Right ventricle myocardium inferior (tissue), 1 donor: Measurements from ENCODE around the gene NALCN. TPM values are rescaled to one million over a fixed set of nuclear protein-coding genes. Genes with fewer than 3 reads are reported as not detected.

Source experiments
- ATAC-seq: fragments of 200-7000 bp; cut with Tn5 transposase; one replicate; pipeline ENCODE4 v1.9.1; 2020; ENCODE audit warnings: mild to moderate bottlenecking, moderate library complexity
- DNase-seq: peaks from one replicate; pipeline ENCODE4 v3.0.0; 2021; ENCODE audit errors: missing footprints
- intact Hi-C: fragments of 100-400 bp; cut with DNase I; formaldehyde crosslinking; loops from one replicate; pipeline ENCODE4 v1.11.0; 2022
- total RNA-seq: library from RNA; stranded (reverse); fragmentation: NEBNext Ultra II Directional; extraction: Animal tissue kit (Norgen Biotek cat#: 25700); gene quantifications from one replicate; pipeline ENCODE4 v1.2.1, GENCODE V29; 2021
- donor health status: DM: no; HTN: yes; CAD: no; lungs with severe emphysema.

The NALCN gene
- total RNA-seq, 1 donor from 2014 or later: 8.7 TPM

DNA sequence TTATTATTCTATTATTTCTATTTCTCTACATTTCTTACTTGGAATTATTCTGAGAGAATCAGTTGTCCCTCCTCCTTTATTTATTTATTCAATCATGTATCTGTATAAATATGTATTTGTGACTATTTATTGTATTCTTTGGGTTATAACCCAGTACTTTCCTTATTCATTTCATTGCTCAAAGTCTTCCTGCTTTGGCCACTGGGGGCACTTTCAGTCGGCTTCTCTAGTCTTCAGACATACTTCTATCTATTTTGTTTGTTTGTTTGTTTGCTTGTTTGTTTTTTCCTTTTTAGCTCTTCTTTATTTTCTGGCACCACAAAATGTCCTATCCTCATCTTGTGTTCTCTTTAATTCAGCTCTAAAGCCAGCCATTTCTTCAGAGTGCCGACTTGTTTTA lies 260.4 kb downstream of the NALCN start:
- ATAC-seq (no peak), DNase-seq (no peak)
- intact Hi-C loops: no loop called here

DNA sequence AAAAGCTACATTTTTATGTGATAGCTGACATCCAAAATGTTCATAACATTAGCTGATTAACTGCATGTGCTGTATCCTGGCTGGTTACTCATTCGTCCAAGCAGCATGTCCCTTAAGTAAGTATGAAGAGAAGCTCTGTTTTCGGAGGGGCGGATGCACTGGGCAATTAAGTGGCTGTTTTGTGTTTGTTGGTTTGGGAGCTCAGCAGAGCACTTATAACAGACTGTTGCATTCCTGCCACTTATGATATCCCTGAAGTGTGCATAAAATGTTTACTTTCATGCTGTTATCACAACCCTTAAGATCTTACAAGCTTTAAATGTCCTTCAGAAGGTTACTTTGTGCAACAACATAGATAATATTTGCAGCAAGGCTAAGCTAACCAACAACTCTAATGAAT lies 264.1 kb downstream of the NALCN start:
- DNase-seq (no peak), ATAC-seq (no peak)
- intact Hi-C loops: no loop called here

- DNase-seq (no peak), ATAC-seq (no peak)
- intact Hi-C loops: no loop called here
Observed at GRCh38 chr13:101150998-101151397, 265.3 kb downstream of the NALCN start.

- no peak for ATAC-seq
- DNase-seq: no peak
- intact Hi-C loops: loop anchor here (10.0 kb wide), 3 partner anchors 325 to 605 kb away; no protein-coding TSS in a partner anchor
Observed at GRCh38 chr13:101149735-101150384, 266.4 kb downstream of the NALCN start.

- intact Hi-C loops: loop anchor here (10.0 kb wide), 3 partner anchors 329 to 609 kb away; no protein-coding TSS in a partner anchor
- DNase-seq: no peak
Observed at GRCh38 chr13:101146101-101146898, 270.0 kb downstream of the NALCN start.

GRCh38 chr13:101144808-101145419 lies 271.4 kb downstream of the NALCN start:
- intact Hi-C loops: loop anchor here (10.0 kb wide), 3 partner anchors 330 to 610 kb away; no protein-coding TSS in a partner anchor
- ATAC-seq (no peak), DNase-seq (no peak)

More at GRCh38 chr13:101146101-101146898, 270.0 kb downstream of the NALCN start:
- no peak for ATAC-seq

DNA sequence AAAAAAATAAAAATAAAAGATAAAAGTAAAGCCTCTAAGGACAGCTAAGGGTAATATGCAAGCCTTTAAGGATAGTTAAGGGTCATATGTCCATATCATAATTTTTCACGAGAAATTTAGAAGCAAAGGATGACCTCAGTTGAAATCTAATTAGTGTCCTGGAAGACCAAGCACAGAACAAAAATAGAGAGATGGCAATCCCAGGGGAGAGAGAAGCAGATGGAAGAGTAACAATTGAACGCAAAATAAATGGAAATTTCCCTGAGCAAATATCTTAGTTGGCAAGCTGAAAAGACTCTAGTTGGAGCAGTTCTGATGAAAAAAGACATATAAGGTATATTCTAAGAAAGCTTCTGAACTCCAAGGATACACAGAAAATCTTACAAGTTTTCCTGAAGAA lies 275.4 kb downstream of the NALCN start:
- intact Hi-C loops: loop anchor here (10.0 kb wide), 3 partner anchors 334 to 614 kb away; no protein-coding TSS in a partner anchor
- no peak for DNase-seq
- no peak for ATAC-seq

- intact Hi-C loops: loop anchor here (10.0 kb wide), 3 partner anchors 335 to 615 kb away; no protein-coding TSS in a partner anchor
- ATAC-seq (peak; percentile 65), DNase-seq (no peak)
Observed at GRCh38 chr13:101140087-101140770, 276.1 kb downstream of the NALCN start.

GRCh38 chr13:101139081-101139480 lies 277.2 kb downstream of the NALCN start:
- intact Hi-C loops: no loop called here
- DNase-seq: no peak
- no peak for ATAC-seq

DNA sequence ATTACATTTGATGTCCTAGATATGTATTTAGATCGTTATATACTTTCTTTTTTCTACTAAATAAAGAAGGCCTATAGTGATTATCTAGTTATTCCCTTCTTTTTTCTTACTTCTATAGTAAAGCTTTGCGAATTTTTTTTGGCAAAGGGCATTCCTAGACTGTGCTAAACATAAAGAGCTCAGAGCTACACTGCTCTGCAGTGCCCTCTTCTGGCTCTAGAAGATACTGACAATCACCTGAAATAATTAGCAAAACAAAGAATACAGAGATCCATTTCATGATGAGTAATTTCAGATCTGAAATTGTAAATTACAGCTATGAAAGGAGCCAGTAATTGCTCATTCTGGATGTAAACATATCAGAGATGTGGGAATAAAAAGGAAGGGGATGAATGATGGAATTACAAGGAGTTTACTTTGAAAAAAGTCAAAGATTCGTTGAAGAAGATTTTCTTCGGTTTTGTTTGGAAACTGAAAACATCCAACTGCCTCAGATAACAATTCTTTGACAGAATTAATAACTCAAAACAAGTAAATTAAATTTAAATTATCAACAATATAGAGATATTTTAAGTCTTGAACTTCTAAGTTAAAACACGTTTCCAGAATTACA lies 288.5 kb downstream of the NALCN start:
- ATAC-seq (no peak), DNase-seq (no peak)
- intact Hi-C loops: loop anchor here (5.0 kb wide), 1 partner anchor 1471 kb away; no protein-coding TSS in a partner anchor

DNA sequence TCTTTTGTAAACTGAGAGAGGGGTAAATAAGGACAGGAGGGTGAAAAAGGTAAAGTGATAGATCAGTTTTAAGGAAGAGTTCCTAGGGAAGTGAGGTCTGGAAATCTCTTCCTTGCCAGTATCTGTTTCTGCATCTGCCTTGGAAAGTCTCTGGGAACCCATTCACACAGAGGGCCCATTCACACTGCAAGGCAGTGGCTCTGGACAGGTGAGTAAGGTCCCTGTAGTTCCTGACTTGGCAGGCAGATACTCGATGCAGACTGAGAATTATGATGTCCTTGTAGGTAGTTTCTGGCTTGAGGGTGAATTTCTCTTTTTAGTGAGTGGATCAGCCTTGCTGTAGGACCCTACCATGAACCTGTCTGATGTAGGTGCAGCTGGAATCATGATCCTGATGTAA lies 293.3 kb downstream of the NALCN start:
- no peak for ATAC-seq
- intact Hi-C loops: no loop called here
- no peak for DNase-seq

DNA sequence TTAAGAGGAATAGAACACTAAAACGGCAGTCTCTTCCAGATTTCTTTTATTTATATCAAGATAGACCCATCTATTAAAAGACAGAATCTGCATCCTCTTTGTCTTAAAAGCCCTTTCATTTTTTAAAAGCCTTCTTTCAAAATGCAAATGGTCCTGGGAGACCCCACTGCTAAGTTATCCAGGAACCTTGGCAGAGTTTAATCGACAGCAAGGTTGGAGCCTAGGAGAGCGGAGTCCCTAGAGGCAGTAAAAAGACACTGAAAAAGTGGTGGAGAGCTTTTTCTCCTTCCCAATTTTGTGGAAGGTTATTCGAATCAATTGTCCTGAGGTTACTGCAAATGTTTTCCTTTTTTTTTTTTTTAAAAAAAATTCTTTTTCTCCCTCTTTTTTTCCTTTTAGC lies 294.7 kb downstream of the NALCN start:
- DNase-seq (no peak), ATAC-seq (no peak)
- intact Hi-C loops: no loop called here

DNA sequence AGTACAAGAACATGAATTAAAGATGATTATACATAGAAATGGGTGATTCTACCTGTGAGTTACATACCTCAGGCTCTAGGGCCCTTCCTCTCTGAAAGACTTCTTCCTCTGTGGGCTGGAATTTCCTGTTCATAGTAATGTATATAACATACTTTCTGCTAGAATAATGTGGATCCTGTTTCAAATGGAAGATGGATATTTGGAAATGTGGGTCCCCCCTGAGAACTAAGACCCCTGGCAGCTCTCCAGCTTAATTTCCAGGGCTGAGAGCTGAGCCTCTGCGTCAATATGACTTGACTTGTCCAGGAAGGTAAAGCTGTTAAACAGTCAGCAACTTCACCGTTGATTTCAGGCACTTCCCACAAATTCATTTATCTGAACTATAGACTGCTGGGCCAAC lies 296.3 kb downstream of the NALCN start:
- intact Hi-C loops: no loop called here
- ATAC-seq (no peak), DNase-seq (no peak)

- intact Hi-C loops: no loop called here
- ATAC-seq (no peak), DNase-seq (no peak)
Observed at GRCh38 chr13:101116826-101117225, 299.5 kb downstream of the NALCN start.

DNA sequence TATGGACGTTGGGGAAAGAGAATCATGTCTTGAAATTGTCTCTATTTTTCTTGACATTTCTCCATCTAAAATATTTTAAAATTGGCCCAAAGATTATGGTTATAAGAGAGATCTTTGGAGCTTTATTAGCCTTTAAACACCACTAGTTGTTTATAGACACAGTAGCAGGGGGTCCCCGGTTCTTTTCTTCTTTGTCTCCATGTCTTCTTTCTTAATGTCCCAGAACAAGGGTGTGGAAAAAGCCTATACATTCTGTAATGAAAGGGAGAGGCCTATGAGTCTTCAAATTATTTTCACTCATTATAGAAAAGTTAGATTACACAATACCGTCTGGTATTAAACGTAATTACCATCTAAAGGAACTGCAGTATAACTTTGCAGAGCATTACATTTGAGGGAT lies 300.0 kb downstream of the NALCN start:
- ATAC-seq (no peak), DNase-seq (no peak)
- intact Hi-C loops: no loop called here

DNA sequence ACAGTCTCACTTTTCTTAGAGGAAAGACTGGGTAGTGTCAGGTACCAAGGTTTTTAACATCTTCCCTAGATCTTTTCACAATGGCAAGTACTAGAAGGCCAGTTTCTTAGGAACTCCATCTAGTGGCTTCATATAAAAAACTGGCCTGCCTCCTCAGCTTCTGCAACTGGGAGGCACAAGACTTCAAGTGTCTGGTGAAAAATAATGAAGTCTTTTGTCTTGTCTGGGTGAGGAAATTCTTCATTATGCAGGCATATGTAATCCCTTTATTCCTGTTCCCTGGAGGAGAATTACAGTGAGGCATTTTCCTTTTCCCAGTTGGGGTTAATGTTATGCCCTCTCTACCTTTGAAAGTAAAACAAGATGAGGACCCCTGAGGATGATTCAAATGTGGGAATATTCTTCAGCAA lies 300.5 kb downstream of the NALCN start:
- intact Hi-C loops: no loop called here
- no peak for ATAC-seq
- no peak for DNase-seq

- no peak for ATAC-seq
- no peak for DNase-seq
- intact Hi-C loops: no loop called here
Observed at GRCh38 chr13:101111894-101112293, 304.4 kb downstream of the NALCN start.

DNA sequence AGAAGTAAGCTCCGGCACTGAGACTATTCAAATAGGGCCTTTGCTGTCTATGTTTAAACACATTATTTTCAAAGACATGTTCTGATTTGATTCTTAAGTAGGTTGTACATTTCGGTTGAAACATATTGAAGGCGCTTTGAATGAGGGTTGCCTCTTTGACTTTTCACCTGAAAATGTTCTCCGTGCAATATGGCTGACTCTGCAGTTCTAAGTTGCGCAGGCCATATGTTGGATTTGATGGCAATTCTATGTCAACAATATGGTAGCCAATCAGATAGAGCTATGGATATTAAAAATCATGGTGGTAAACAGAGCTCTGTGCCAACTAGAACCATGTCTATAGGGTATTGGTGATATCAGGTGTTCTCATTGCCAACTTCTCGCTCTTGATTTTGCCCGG lies 307.3 kb downstream of the NALCN start:
- no peak for ATAC-seq
- intact Hi-C loops: no loop called here
- no peak for DNase-seq

DNA sequence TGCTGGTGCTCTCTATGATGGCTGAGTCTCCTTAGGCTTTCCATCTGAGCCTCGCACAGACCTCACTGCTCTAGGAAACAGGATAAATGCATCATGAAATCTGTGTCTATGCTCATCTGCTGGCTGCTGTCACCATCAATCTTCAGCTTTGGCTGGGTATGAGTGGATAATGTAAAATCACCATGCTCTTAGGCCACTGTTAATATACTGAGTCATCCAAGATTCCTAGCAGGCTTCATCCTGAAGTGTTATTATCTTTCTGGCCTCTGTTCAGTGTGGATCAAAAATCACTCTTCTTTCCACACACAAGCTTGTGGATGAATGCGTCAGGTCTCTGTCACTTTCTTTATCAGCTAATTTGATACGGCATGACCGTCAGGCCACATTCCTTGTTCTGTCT lies 317.4 kb downstream of the NALCN start:
- DNase-seq (no peak), ATAC-seq (peak; percentile 10)
- intact Hi-C loops: no loop called here
